GF-D8 (cell line): ENCODE measurements around the gene GPBAR1.

Experiments
- DNase-seq: peaks from one replicate; lab custom pipeline; 2025; lab: John Stamatoyannopoulos, UW

The GPBAR1 gene, protein sequence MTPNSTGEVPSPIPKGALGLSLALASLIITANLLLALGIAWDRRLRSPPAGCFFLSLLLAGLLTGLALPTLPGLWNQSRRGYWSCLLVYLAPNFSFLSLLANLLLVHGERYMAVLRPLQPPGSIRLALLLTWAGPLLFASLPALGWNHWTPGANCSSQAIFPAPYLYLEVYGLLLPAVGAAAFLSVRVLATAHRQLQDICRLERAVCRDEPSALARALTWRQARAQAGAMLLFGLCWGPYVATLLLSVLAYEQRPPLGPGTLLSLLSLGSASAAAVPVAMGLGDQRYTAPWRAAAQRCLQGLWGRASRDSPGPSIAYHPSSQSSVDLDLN

GRCh38 chr2:218260742-218261422 lies at the start of gene GPBAR1:
Gene GPBAR1, plus strand, starts transcription at chr2:218261015. Its CDS starts 1,710 bp downstream, at chr2:218262725.
- DNase-seq, result no peak

DNA sequence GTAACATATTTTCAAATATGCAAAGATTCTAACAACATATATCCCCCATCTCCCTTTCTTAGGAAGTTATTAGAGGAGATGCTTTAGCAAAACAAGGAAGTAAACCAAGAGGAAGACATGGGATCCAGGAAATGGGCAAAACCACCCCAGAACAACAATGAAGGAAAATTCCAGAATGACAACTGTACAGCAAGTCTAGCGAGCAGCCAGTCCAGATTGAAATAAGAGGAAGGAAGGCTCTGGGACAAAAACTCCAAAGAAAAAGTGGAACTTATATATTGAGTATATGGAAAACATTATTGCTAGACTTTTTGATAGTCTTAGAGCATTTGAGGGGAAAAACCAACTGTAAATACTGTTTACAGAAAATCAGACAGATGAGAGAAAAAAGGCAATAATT lies 46.7 kb upstream of the GPBAR1 start:
- DNase-seq, result no peak

GRCh38 chr2:218216336-218216673 lies 44.5 kb upstream of the GPBAR1 start:
- DNase-seq, result no peak

DNA sequence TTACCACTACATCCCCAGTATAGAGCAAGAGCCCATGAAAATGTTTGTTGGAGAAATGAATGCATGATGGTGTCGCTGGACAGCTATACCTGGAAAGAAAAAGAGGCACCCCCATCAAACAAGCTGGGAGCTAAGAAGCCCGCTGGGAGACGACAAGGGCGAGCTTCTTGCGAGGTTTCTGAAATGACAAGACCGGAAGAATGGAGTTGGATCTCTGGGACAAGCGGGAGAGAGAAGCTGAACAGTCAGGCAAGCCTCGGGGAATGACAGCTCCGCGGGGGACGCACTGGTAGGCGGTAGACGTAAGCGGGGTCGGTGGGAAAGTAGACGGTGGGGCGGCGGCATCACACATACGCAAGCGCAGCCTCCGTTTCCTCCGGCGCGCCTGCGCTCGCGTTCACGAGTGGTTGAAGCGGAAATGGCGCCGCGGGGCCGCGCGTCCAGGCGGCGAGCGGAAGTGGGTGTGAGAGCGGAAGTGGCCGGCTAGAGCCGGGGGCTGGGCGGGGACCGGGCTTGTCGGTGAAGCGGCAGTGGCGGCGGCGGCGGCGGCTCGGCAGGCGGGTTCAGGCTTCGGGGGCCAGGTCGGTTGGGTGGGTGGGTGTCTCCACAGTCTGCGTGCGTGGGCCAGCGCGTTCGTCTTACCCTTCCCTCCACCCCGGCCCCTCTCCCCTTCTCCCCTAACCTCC lies 44.0 kb upstream of the GPBAR1 start, which contains the start of gene ARPC2:
Gene ARPC2, plus strand, starts transcription at position 516 of the 686 bp plus-strand sequence. CDS start 282 bp downstream, outside the sequence.
- DNase-seq, result peak; percentile 76

- peak; percentile 26 for DNase-seq
These were observed 43.2 kb upstream of the GPBAR1 start for GRCh38 chr2:218217360-218218267.

- peak; percentile 76 for DNase-seq
These were observed 42.3 kb upstream of the GPBAR1 start for GRCh38 chr2:218218268-218219185.

DNA sequence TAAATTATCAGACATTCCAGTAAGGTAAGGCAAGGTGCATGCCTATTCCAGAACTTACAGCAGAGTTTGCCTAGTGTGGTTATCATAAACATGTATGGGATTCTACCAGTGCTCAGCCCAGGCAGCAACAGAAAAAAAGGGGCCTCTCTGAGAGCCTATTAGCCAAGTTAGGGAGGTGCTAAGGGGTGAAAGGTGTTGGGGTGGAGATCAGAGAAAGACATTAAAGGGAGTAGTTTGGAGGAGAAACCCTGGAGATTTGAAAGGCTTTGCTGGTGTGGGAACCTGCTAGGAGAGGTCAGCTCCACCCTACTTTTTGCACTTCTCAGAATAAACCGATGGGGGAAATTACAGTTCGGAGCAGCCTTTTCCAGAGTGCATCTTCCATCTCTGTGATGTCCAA lies 40.9 kb upstream of the GPBAR1 start:
- DNase-seq, result no peak

- no peak for DNase-seq
These were observed 39.8 kb upstream of the GPBAR1 start for GRCh38 chr2:218221000-218221399.

GRCh38 chr2:218223046-218223445 lies 37.8 kb upstream of the GPBAR1 start:
- no peak for DNase-seq

GRCh38 chr2:218224186-218224585 lies 36.6 kb upstream of the GPBAR1 start:
- no peak for DNase-seq

GRCh38 chr2:218226903-218227302 lies 33.9 kb upstream of the GPBAR1 start:
- no peak for DNase-seq

- no peak for DNase-seq
These were observed 32.3 kb upstream of the GPBAR1 start for GRCh38 chr2:218228366-218229090.

- DNase-seq, result peak; percentile 84
These were observed 31.6 kb upstream of the GPBAR1 start for GRCh38 chr2:218229239-218229638.

GRCh38 chr2:218229851-218230250 lies 31.0 kb upstream of the GPBAR1 start:
- no peak for DNase-seq

- DNase-seq, result no peak
These were observed 29.9 kb upstream of the GPBAR1 start for GRCh38 chr2:218230882-218231281.

DNA sequence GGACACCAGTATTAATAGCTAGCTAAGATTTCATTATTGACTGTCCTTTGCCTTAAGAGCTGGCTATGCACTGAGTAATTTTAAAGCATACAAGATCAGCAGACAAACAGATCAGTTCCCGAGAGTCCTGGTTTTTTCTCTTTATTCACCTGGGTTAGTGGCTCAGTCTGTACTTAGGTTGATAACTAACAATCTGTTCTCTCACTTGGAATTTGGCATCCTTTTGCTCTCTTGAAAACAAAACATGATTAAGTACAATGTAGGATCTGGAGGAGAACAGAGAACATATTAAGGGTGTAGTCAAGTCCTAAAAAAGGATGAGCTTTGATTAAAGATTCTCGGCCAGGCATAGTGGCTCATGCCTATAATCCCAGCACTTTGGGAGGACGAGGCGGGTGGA lies 27.3 kb upstream of the GPBAR1 start:
- DNase-seq, result no peak

DNA sequence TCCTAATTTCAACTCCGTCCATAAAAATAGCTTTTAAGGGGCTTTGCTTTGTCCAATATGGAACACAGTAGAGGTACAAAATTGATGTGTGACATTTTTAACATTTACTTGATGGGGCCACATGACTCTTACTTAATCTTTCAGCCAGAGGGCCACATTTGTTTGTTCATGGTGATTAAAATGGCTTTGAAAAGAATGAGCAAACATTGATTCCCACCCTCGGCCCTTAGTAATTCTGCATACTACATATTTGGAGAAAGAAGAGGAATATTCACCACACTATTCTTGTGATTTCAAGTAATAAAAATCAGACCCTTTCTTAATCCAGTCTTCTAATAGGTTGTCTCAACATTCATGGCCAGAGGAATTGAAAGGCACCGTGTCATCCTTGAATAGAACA lies 26.3 kb upstream of the GPBAR1 start:
- no peak for DNase-seq

GRCh38 chr2:218235017-218235416 lies 25.8 kb upstream of the GPBAR1 start:
- no peak for DNase-seq

- no peak for DNase-seq
These were observed 24.0 kb upstream of the GPBAR1 start for GRCh38 chr2:218236829-218237228.

GRCh38 chr2:218238887-218239286 lies 21.9 kb upstream of the GPBAR1 start:
- DNase-seq, result no peak
